Spinal cord (tissue), 10 donors: ENCODE data around the gene EN1. TPM values are rescaled to one million over a fixed set of nuclear protein-coding genes. Genes with fewer than 3 reads are reported as not detected.

Experiments
- DNase-seq, 6 donors: peaks; one replicate each; pipeline versions ENCODE4 v3.0.0 to v3.0.0-alpha.2; 2013 to 2015; ENCODE audit warnings: low spot score in 6 of 6, low read depth in 4 of 6
- H3K27ac ChIP-seq: one replicate; pipeline ENCODE4 v1.5.1; 2013; ENCODE audit warnings: low read depth, low read length, control low read depth
- H3K27me3 ChIP-seq: one replicate; pipeline ENCODE4 v1.6.1; 2013; ENCODE audit warnings: low read length; ENCODE audit not compliant: control insufficient read depth, insufficient read depth
- H3K36me3 ChIP-seq: one replicate; pipeline ENCODE4 v1.6.1; 2013; ENCODE audit warnings: low read length; ENCODE audit not compliant: control insufficient read depth, insufficient read depth
- H3K4me1 ChIP-seq: one replicate; pipeline ENCODE4 v1.6.1; 2013; ENCODE audit warnings: low read length; ENCODE audit not compliant: control insufficient read depth, insufficient read depth
- H3K4me3 ChIP-seq: one replicate; pipeline ENCODE4 v1.5.1; 2013; ENCODE audit warnings: low read depth, low read length, control low read depth
- H3K9me3 ChIP-seq: one replicate; pipeline ENCODE4 v1.6.1; 2013; ENCODE audit warnings: low read length; ENCODE audit not compliant: control insufficient read depth, insufficient read depth
- WGBS: methylation state at CpG from one replicate; pipeline ENCODE4 v1.1.5; 2013; ENCODE audit warnings: missing lambda C conversion rate; ENCODE audit not compliant: insufficient coverage; 5-methylcytosine and 5-hydroxymethylcytosine counted together
- polyA plus RNA-seq, 2 donors: library from polyadenylated mRNA; unstranded; fragments of 120-200 nt; gene quantifications; one replicate each; pipeline ENCODE4 v1.2.1, GENCODE V29; 2013; ENCODE audit not compliant: insufficient read length in 2 of 2
- total RNA-seq, 2 donors: library from RNA; depleted of rRNA in 1 of 2; stranded (reverse); fragments of 120-200 nt in 1 of 2; fragments of >200 nt in 1 of 2; gene quantifications; one replicate each; pipeline versions ENCODE4 v1.2.3 to v1.2.4, GENCODE V29; 2013 to 2014
- donor health status: healthy.

Gene EN1
- total and polyA plus RNA-seq, 4 donors: 0.40 to 2.8 (median 0.93) TPM

GRCh38 chr2:118803012-118803411 lies 44.4 kb downstream of the EN1 start:
- peaks cover 6% of the 10 kb centered on the region for H3K27me3 ChIP-seq
- H3K27ac ChIP-seq: no peak overlapping the region
- WGBS: 95% methylated on average over 3 of the region's 5 CpGs

DNA sequence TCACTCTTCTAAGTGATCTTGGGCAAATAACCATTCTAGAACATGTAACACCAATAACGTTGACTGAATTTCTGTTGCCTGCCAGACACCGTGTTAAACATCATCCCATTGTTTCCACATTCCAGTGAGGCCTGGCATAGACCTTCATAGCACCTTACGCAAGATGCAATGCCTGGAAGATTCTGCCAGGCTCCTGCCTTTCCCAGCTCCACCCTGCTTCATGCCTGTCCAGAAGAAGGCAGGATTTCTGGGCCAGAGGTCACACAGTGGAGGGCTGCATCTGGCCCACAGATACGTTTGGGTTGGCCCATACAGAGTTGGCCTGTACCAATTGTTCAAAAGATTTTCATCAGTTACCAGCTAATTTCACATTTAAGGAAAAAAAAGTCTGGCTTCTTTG lies 46.3 kb downstream of the EN1 start:
- peaks cover 2% of the 10 kb centered on the region for H3K27me3 ChIP-seq
- no peak overlapping the region for H3K27ac ChIP-seq
- H3K36me3 ChIP-seq: no peaks in the 10 kb centered on the region
- 90% methylated on average over 4 of the region's 4 CpGs for WGBS
- no peak overlapping the region for H3K4me3 ChIP-seq
- no peaks in the 10 kb centered on the region for H3K4me1 ChIP-seq
- no peak for DNase-seq
- H3K9me3 ChIP-seq: no peaks in the 10 kb centered on the region

More at GRCh38 chr2:118803012-118803411, 44.4 kb downstream of the EN1 start:
- DNase-seq: no peak
- Histone ChIP-seq H3K4me3 (no peak overlapping the region), H3K9me3 (no peaks in the 10 kb centered on the region), H3K4me1 (peaks cover 12% of the 10 kb centered on the region), H3K36me3 (no peaks in the 10 kb centered on the region)

DNA sequence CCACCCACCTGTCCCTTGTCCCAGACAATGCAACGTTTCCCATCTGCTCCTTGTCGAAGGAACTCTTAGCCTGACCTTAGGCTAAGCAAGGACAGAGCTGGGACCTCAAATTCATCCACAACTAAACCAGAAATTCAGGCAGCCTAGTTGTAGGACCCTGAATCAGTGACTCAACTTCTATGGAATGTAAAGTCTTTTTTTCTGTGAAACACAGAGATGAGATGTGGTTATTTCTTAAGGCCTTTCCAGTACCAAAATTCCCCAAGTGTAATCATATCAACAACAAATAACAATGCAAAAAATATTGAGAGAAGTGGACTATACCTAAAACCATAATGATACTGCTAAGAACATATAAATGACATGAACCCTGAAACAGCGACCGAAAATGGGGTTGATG lies 46.7 kb downstream of the EN1 start:
- Histone ChIP-seq H3K36me3 (no peaks in the 10 kb centered on the region), H3K4me1 (no peaks in the 10 kb centered on the region)
- DNase-seq: no peak

GRCh38 chr2:118794546-118794945 lies 52.9 kb downstream of the EN1 start:
- H3K9me3 ChIP-seq: no peaks in the 10 kb centered on the region
- peaks cover 4% of the 10 kb centered on the region for H3K27me3 ChIP-seq
- H3K4me1 ChIP-seq: no peaks in the 10 kb centered on the region
- H3K36me3 ChIP-seq: no peaks in the 10 kb centered on the region
- no peak overlapping the region for H3K27ac ChIP-seq
- 85% methylated on average over 4 of the region's 4 CpGs for WGBS
- no peak overlapping the region for H3K4me3 ChIP-seq
- DNase-seq: no peak

More for the DNA sequence above, 46.7 kb downstream of the EN1 start:
- Histone ChIP-seq H3K4me3 (no peak overlapping the region), H3K27me3 (peaks cover 2% of the 10 kb centered on the region), H3K9me3 (no peaks in the 10 kb centered on the region), H3K27ac (no peak overlapping the region)
- WGBS: 89% methylated on average over 4 of the region's 4 CpGs

Other genes starting within 250 kb of the EN1 start
- 1 to 10 TPM in 1 of 2 donors, under 1 TPM in 1; 0.59 to 3.0 TPM for gene MARCO, start 94.5 kb upstream of the EN1 start, total RNA-seq
- gene MARCO, start 94.5 kb upstream of the EN1 start, polyA plus RNA-seq: under 1 TPM; 0.19 to 0.29 TPM